Fibroblast of the aortic adventitia (primary cell): ENCODE measurements around the gene CCDC57. TPM values are rescaled to one million over a fixed set of nuclear protein-coding genes. Genes with fewer than 3 reads are reported as not detected.

Experiments
- DNase-seq: peaks from one replicate; pipeline ENCODE4 v3.0.0-alpha.2; 2010; ENCODE audit warnings: low read depth
- H3K4me3 ChIP-seq: 2 replicates; pipeline ENCODE4 v1.5.1; 2011; ENCODE audit warnings: low read depth, mild to moderate bottlenecking, control low read depth, low read length, moderate library complexity
- total RNA-seq: library from RNA; depleted of rRNA; stranded (reverse); fragments of >200 nt; gene quantifications from 2 replicates; pipeline ENCODE4 v1.2.3, GENCODE V29; 2012; ENCODE audit warnings: low replicate concordance
- TF ChIP-seq, protein P1 (sequence below): IDR thresholded peaks from 2 replicates; pipeline ENCODE4 v1.5.1; 2011; ENCODE audit warnings: mild to moderate bottlenecking, low read length, control low read depth, inconsistent platforms; ENCODE audit not compliant: insufficient read depth

The CCDC57 gene
- total RNA-seq, 1 donor = 15.2 TPM

DNA sequence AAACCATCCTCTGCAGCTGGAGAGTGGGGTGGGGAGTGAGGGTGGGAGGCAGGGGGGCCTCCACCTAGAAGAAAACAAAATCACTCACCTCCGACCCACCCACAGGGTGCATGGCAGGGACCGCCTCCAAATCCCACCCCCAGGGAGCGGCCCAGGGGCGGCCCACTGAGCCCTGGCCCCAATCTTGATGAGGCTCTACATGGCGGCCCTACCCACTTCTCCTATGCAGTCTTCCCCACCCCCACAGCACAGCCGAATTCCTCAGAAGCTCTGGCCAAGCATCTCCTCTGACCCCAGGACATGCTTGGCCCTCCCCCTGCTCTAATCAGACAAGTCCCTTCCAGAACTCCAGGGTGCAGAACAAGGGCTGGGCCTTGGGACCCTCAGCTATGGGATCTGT lies 96.4 kb downstream of the CCDC57 start:
- no peak overlapping the region for H3K4me3 ChIP-seq
- TF ChIP-seq, protein P1, sequence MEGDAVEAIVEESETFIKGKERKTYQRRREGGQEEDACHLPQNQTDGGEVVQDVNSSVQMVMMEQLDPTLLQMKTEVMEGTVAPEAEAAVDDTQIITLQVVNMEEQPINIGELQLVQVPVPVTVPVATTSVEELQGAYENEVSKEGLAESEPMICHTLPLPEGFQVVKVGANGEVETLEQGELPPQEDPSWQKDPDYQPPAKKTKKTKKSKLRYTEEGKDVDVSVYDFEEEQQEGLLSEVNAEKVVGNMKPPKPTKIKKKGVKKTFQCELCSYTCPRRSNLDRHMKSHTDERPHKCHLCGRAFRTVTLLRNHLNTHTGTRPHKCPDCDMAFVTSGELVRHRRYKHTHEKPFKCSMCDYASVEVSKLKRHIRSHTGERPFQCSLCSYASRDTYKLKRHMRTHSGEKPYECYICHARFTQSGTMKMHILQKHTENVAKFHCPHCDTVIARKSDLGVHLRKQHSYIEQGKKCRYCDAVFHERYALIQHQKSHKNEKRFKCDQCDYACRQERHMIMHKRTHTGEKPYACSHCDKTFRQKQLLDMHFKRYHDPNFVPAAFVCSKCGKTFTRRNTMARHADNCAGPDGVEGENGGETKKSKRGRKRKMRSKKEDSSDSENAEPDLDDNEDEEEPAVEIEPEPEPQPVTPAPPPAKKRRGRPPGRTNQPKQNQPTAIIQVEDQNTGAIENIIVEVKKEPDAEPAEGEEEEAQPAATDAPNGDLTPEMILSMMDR = no peak
- no peak for DNase-seq

DNA sequence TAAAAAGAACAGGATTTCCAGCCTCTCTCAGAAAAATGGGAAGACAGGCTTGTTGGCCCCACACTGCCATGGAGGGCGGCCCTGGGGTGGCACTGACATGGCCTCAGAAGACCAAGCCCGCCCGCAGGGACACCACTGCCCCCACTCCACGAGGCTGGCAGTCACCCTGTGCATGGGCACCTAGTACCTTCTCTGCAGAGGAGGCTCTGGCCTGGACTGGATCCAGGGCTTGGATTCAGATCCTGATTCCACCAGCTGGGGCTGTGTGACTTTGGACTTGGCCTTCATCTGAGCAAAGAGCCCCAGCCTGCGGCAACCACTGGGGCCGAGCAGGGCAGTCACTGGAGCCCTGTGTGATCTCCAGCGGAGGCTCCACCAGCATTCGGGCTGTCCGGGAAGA lies 97.8 kb downstream of the CCDC57 start:
- H3K4me3 ChIP-seq = no peak overlapping the region
- TF ChIP-seq, protein P1 = no peak
- DNase-seq = no peak

DNA sequence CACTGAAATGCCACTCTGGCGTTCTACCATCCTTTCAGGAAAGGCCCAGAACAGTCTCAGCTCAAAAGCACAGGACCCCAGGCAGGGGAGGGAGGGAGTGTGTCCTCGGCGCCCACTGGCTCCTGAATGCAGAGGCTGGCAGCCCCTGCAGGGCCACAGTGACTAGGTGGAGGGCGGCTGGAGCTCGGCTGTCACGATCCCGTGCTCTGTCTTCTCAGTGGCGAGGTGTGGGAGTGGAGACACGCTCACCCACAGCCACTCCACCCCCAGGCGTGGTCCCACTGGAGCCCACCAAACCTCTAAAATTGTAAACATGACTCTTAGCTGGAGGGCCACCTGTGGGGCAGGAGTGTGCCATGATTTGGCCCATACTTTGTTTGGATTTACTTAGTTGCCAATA lies 98.2 kb downstream of the CCDC57 start:
- no peak overlapping the region for H3K4me3 ChIP-seq
- TF ChIP-seq, protein P1 = no peak
- DNase-seq = no peak

DNA sequence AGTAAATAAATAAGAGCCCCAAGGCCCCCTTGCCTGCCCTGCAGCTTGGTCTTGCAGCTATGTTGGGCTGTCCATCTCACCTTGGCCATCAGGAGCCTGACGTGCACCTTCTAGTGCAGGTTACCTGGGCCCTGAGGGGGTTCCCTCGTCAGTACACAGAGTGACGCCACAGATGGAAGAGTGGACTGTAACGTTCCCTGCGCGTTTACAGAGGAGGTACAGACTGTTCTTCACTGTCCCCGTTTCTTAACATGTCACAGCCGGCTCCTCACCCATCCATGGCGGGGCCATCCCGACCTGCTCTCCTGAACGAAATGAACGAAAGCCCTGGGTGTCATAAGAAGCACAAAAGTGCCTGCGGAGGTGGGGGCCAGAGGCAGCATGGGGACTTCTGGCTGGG lies 98.7 kb downstream of the CCDC57 start:
- H3K4me3 ChIP-seq = no peak overlapping the region
- TF ChIP-seq, protein P1 = no peak
- no peak for DNase-seq

DNA sequence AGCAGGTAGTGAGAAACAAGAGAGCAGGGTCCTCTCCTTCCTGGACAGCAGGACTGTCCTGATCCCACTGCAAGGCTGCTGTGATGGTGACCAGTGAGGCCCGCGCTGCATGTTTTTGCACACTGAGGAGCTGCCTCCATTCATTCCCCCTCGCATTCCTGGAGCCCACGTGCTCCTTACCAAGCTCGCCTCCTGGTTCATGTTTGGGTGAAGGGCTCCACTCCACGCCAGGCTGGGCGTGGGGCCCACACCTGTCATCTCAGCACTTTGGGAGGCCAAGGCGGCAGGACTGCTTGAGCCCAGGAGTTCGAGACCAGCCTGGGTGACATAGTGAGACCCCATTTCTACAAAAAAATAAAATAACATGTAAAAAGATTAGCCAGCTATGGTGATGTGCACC lies 99.2 kb downstream of the CCDC57 start:
- H3K4me3 ChIP-seq = no peak overlapping the region
- no peak for DNase-seq
- TF ChIP-seq, protein P1 = no peak

DNA sequence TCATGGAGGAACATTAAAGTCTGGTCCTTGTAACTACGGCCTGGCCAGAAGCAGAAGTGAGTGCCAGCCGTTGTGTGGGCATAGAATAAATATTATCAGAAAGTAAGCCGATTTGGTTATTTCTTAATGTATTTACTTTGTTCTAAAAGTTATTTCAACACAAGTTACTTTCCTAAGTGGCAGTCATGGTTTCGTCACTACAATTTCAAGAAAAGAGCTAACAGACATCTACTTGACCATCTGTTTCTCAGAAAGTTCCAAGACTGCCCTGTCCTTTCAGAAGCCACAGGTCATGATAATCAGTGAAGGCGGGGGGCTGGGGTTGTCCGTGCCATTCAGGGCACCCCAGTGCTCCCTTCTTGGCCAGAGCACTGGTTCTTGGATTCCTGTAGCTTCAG lies 99.7 kb downstream of the CCDC57 start:
- DNase-seq = no peak
- H3K4me3 ChIP-seq = no peak overlapping the region
- TF ChIP-seq, protein P1 = no peak

DNA sequence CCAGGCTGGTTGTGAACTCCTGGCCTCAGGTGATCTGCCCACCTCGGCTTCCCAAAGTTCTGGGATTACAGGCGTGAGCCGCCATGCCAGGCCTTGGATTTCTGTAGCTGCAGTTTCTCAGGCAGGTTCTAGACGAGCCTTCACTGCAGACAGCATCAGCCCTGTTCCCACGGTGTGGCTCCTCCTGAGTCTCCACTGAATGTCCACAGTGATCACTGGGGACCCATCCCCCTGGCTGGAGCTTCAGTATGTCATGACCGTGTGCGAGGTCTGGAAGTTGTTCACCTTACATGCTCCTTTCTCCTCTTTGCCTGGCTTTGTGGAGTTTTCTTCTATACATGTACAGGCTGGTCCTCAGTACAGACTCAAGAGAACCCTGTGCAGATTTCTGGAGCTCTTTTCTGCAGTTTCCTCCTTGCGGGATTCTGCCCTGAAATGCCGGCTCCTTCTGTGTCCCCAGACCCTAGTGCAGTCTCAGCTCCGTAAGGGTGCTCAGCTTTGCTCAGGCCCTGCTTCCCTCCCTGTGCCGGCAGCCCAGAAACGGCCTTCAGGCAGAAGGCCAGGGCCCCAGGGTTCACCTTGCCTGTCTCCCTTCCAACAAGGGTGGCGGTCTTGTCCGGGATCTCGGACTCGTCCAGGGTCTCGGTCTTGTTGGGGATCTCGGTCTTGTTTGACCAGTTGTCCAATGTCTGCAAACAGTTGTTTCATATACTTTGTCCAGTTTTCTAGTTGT lies 100.3 kb downstream of the CCDC57 start:
- DNase-seq = no peak
- TF ChIP-seq, protein P1 = no peak
- no peak overlapping the region for H3K4me3 ChIP-seq
